ENCODE measurements around the gene KIAA0825.
"Not testable (repeated sequence)": the region's sequence is repeated elsewhere in the genome, so short reads cannot be mapped to it uniquely, and the experiment has no call there.

The KIAA0825 gene

GRCh38 chr5:94130077-94130476 lies 488.3 kb downstream of the KIAA0825 start:
- Histone ChIP-seq H3K36me3 (ENCODE audit: control insufficient read depth, low read length) (no peaks in the 10 kb centered on the region), H4K20me1 (ENCODE audit: control insufficient read depth, insufficient read depth, low read depth, low read length) (no peaks in the 10 kb centered on the region), H3K27ac (ENCODE audit: low read depth, low read length) (no peak overlapping the region), H3K4me2 (ENCODE audit: low read length) (no peak overlapping the region), H3K27me3 (ENCODE audit: control insufficient read depth, low read length) (no peaks in the 10 kb centered on the region; the same call in 1 of the 2 replicates), H3K79me2 (ENCODE audit: control insufficient read depth, low read length) (no peaks in the 10 kb centered on the region), H3K9me2 (replicated peaks; ENCODE audit: control insufficient read depth, low read length) (no peaks in the 10 kb centered on the region), H3K9me3 (ENCODE audit: control insufficient read depth, insufficient read depth, low read length) (no peaks in the 10 kb centered on the region), H3F3A (ENCODE audit: control insufficient read depth, insufficient read depth) (no peaks in the 10 kb centered on the region), H3K4me3 (ENCODE audit: low read length) (no peak overlapping the region), H3K4me1 (ENCODE audit: control insufficient read depth, low read length) (no peaks in the 10 kb centered on the region)
- TF ChIP-seq EZH2phosphoT487 (IDR thresholded peaks at IDR 0.05; ENCODE audit: borderline replicate concordance, low read length) (no peak), CTCF (IDR thresholded peaks at IDR 0.05; ENCODE audit: low read depth, low read length, poor library complexity, severe bottlenecking) (no peak)

GRCh38 chr5:94125107-94125506 lies 493.3 kb downstream of the KIAA0825 start:
- H3K4me3 ChIP-seq (ENCODE audit: low read length) = no peak overlapping the region
- no peaks in the 10 kb centered on the region; the same call in 1 of the 2 replicates for H3K27me3 ChIP-seq (ENCODE audit: control insufficient read depth, low read length)
- H3K9me2 ChIP-seq (replicated peaks; ENCODE audit: control insufficient read depth, low read length) = no peaks in the 10 kb centered on the region
- no peaks in the 10 kb centered on the region for H3K4me1 ChIP-seq (ENCODE audit: control insufficient read depth, low read length)
- H3K9me3 ChIP-seq (ENCODE audit: control insufficient read depth, insufficient read depth, low read length) = no peaks in the 10 kb centered on the region; the same call in 1 of the 2 replicates
- H4K20me1 ChIP-seq (ENCODE audit: control insufficient read depth, insufficient read depth, low read depth, low read length) = no peaks in the 10 kb centered on the region
- no peaks in the 10 kb centered on the region for H3K79me2 ChIP-seq (ENCODE audit: control insufficient read depth, low read length)
- H3K4me2 ChIP-seq (ENCODE audit: low read length) = no peak overlapping the region
- no peaks in the 10 kb centered on the region for H3K36me3 ChIP-seq (ENCODE audit: control insufficient read depth, low read length)
- TF ChIP-seq CTCF (IDR thresholded peaks at IDR 0.05; ENCODE audit: low read depth, low read length, poor library complexity, severe bottlenecking) (no peak), EZH2phosphoT487 (IDR thresholded peaks at IDR 0.05; ENCODE audit: borderline replicate concordance, low read length) (no peak)
- H3K27ac ChIP-seq (ENCODE audit: low read depth, low read length) = no peak overlapping the region
- no peaks in the 10 kb centered on the region for H3F3A ChIP-seq (ENCODE audit: control insufficient read depth, insufficient read depth)

GRCh38 chr5:94116317-94116716 lies 502.1 kb downstream of the KIAA0825 start:
- not testable (repeated sequence) for H3K36me3 ChIP-seq (ENCODE audit: control insufficient read depth, low read length); H3K4me3 ChIP-seq (ENCODE audit: low read length); H4K20me1 ChIP-seq (ENCODE audit: control insufficient read depth, insufficient read depth, low read depth, low read length); H3K27ac ChIP-seq (ENCODE audit: low read depth, low read length); H3K27me3 ChIP-seq (ENCODE audit: control insufficient read depth, low read length); H3F3A ChIP-seq (ENCODE audit: control insufficient read depth, insufficient read depth); H3K9me2 ChIP-seq (replicated peaks; ENCODE audit: control insufficient read depth, low read length); H3K79me2 ChIP-seq (ENCODE audit: control insufficient read depth, low read length); H3K4me2 ChIP-seq (ENCODE audit: low read length); H3K4me1 ChIP-seq (ENCODE audit: control insufficient read depth, low read length)
- peaks cover 27% of the 10 kb centered on the region; the same call in 1 of the 2 replicates for H3K9me3 ChIP-seq (ENCODE audit: control insufficient read depth, insufficient read depth, low read length)

- Histone ChIP-seq H3K4me1 (ENCODE audit: control insufficient read depth, low read length) (peaks cover 14% of the 10 kb centered on the region), H3K27me3 (ENCODE audit: control insufficient read depth, low read length) (no peaks in the 10 kb centered on the region), H3K4me3 (ENCODE audit: low read length) (no peak overlapping the region), H3F3A (ENCODE audit: control insufficient read depth, insufficient read depth) (no peaks in the 10 kb centered on the region), H3K9me2 (replicated peaks; ENCODE audit: control insufficient read depth, low read length) (no peaks in the 10 kb centered on the region), H4K20me1 (ENCODE audit: control insufficient read depth, insufficient read depth, low read depth, low read length) (no peaks in the 10 kb centered on the region), H3K9me3 (ENCODE audit: control insufficient read depth, insufficient read depth, low read length) (peaks cover 23% of the 10 kb centered on the region; the same call in 1 of the 2 replicates), H3K79me2 (ENCODE audit: control insufficient read depth, low read length) (peaks cover 21% of the 10 kb centered on the region), H3K36me3 (ENCODE audit: control insufficient read depth, low read length) (peaks cover 2% of the 10 kb centered on the region; the same call in 1 of the 2 replicates), H3K4me2 (ENCODE audit: low read length) (no peak overlapping the region), H3K27ac (ENCODE audit: low read depth, low read length) (no peak overlapping the region)
- no peak for TF ChIP-seq CTCF (IDR thresholded peaks at IDR 0.05; ENCODE audit: low read depth, low read length, poor library complexity, severe bottlenecking)
- TF ChIP-seq EZH2phosphoT487 (IDR thresholded peaks at IDR 0.05; ENCODE audit: borderline replicate concordance, low read length) = no peak
These were observed 505.3 kb downstream of the KIAA0825 start for GRCh38 chr5:94113087-94113486.
